GM12878 (cell line): ENCODE measurements around the gene AKAP7. TPM values are rescaled to one million over a fixed set of nuclear protein-coding genes. Genes with fewer than 3 reads are reported as not detected.

Experiments
- ATAC-seq: fragments of 200-7000 bp; cut with Tn5 transposase; 3 replicates; pipeline ENCODE4 v1.9.1; 2020; ENCODE audit warnings: mild to moderate bottlenecking, moderate library complexity
- BruUV-seq: library from RNA; stranded (reverse); fragments of 400-500 nt; replicated peaks from 2 replicates; lab custom pipeline; 2021; lab: Mats Ljungman, UMichigan
- CTCF ChIA-PET: fragments of 300-600 bp; sonication (Branson Sonifier 250); formaldehyde crosslinking; extraction: SDS; loops from one replicate; lab custom pipeline; 2021; ENCODE audit warnings: inconsistent platforms; lab: Yijun Ruan, JAX
- POLR2A ChIA-PET: fragments of 350-600 bp; formaldehyde crosslinking; extraction: SDS; loops from one replicate; lab custom pipeline; 2021; ENCODE audit warnings: inconsistent platforms; lab: Charles Lee
- RAD21 ChIA-PET: fragments of 300-600 bp; sonication (Branson Sonifier 250); formaldehyde crosslinking; loops from one replicate; lab custom pipeline; 2023; ENCODE audit warnings: antibody characterized with exemption; ENCODE audit not compliant: unreplicated experiment; lab: Charles Lee
- SMC1A ChIA-PET: fragments of 300-600 bp; sonication (Branson Sonifier 250); formaldehyde crosslinking; loops from one replicate; lab custom pipeline; 2023; ENCODE audit not compliant: unreplicated experiment, uncharacterized antibody; lab: Charles Lee
- DNase-seq: peaks from one replicate; pipeline ENCODE4 v3.0.0-alpha.2; 2011; ENCODE audit warnings: low read depth, low spot score
- FAIRE-seq: peaks from 3 replicates; lab custom pipeline; 2011; peaks lifted over from hg19 to GRCh38; lab: Jason Lieb, UNC
- H2AFZ ChIP-seq: 2 replicates; pipeline ENCODE4 v1.6.0; 2011; ENCODE audit warnings: low read depth, low read length, control low read depth; ENCODE audit not compliant: control insufficient read depth
- H3K27ac ChIP-seq: 2 replicates; pipeline ENCODE4 v1.5.1; 2011; ENCODE audit warnings: control low read depth; ENCODE audit not compliant: control insufficient read depth, insufficient read depth
- H3K27me3 ChIP-seq, 2 experiments: replicated peaks in 1 of 2; 2 replicates each; pipeline versions ENCODE4 v1.6.0 to v1.6.1; 2011; ENCODE audit warnings: low read length in 1 of 2; ENCODE audit not compliant: control insufficient read depth in 2 of 2, insufficient read depth in 2 of 2
- H3K36me3 ChIP-seq, 2 experiments: 2 replicates each; pipeline ENCODE4 v1.5.1; 2011; ENCODE audit warnings: low read length in 1 of 2; ENCODE audit not compliant: control insufficient read depth in 2 of 2, insufficient read depth in 2 of 2
- H3K4me1 ChIP-seq: 2 replicates; pipeline ENCODE4 v1.6.1; 2011; ENCODE audit warnings: mild to moderate bottlenecking, low read length, moderate library complexity, mixed read lengths; ENCODE audit not compliant: control insufficient read depth, insufficient read depth
- H3K4me2 ChIP-seq: 2 replicates; pipeline ENCODE4 v1.6.0; 2011; ENCODE audit warnings: control low read depth; ENCODE audit not compliant: control insufficient read depth, insufficient read depth
- H3K4me3 ChIP-seq: fragments of 200-600 bp; sonication (generic); 2 replicates; pipeline ENCODE4 v1.5.1; 2016
- H3K79me2 ChIP-seq: 2 replicates; pipeline ENCODE4 v1.6.0; 2011; ENCODE audit warnings: low read length; ENCODE audit not compliant: control insufficient read depth, insufficient read depth
- H3K9ac ChIP-seq: 2 replicates; pipeline ENCODE4 v1.8.0; 2011; ENCODE audit warnings: low read length, control low read depth, mixed read lengths; ENCODE audit not compliant: control insufficient read depth, insufficient read depth
- H3K9me3 ChIP-seq: replicated peaks from 3 replicates; pipeline ENCODE4 v1.5.1; 2011; ENCODE audit warnings: mild to moderate bottlenecking, low read length; ENCODE audit not compliant: control insufficient read depth, insufficient read depth
- H4K20me1 ChIP-seq: 2 replicates; pipeline ENCODE4 v1.6.0; 2011; ENCODE audit not compliant: control insufficient read depth, insufficient read depth
- BHLHE40 ChIP-seq, 2 experiments: fragments of 450-650 bp in 1 of 2; IDR thresholded peaks; 2 replicates each; pipeline ENCODE4 v1.6.1; 2011 to 2017; ENCODE audit warnings: low read depth in 2 of 2, borderline replicate concordance in 1 of 2, improper control_type of control experiment in 1 of 2, low read length in 1 of 2, mild to moderate bottlenecking in 1 of 2
- EP300 ChIP-seq, 2 experiments: fragments of 150-350 bp in 1 of 2; IDR thresholded peaks; 2 replicates each; pipeline ENCODE4 v1.6.1; 2011 to 2012; ENCODE audit warnings: low read depth in 2 of 2, low read length in 2 of 2, borderline replicate concordance in 1 of 2, improper control_type of control experiment in 1 of 2, inconsistent platforms in 1 of 2; ENCODE audit not compliant: control insufficient read depth in 1 of 2
- FOS ChIP-seq: IDR thresholded peaks from 3 replicates; pipeline ENCODE4 v1.6.1; 2011; ENCODE audit warnings: borderline replicate concordance; ENCODE audit not compliant: insufficient read length; ENCODE audit errors: extremely low read depth
- HDAC2 ChIP-seq: fragments of 200-600 bp; sonication (generic); IDR thresholded peaks from 2 replicates; pipeline ENCODE4 v1.6.1; 2017
- MTA2 ChIP-seq: fragments of 450-650 bp; IDR thresholded peaks from 2 replicates; pipeline ENCODE4 v1.6.1; 2016; ENCODE audit warnings: low read depth, mild to moderate bottlenecking, moderate library complexity
- NFIC ChIP-seq: IDR thresholded peaks from 2 replicates; pipeline ENCODE4 v1.6.1; 2012; ENCODE audit warnings: low read depth, mild to moderate bottlenecking, inconsistent platforms, low read length, moderate library complexity
- NR2F1 ChIP-seq: fragments of 450-650 bp; conservative IDR thresholded peaks from 2 replicates; pipeline ENCODE4 v1.6.1; 2017; ENCODE audit warnings: mild to moderate bottlenecking
- PAX5 ChIP-seq: IDR thresholded peaks from 2 replicates; pipeline ENCODE4 v1.6.1; 2011; ENCODE audit warnings: low read depth, low read length, borderline replicate concordance
- RAD51 ChIP-seq: fragments of 450-650 bp; IDR thresholded peaks from 2 replicates; pipeline ENCODE4 v1.6.1; 2016; ENCODE audit warnings: moderate library complexity, mild to moderate bottlenecking, inconsistent platforms
- RUNX3 ChIP-seq: IDR thresholded peaks from 2 replicates; pipeline ENCODE4 v1.6.1; 2012; ENCODE audit warnings: low read length, inconsistent platforms
- SMAD5 ChIP-seq: IDR thresholded peaks from 2 replicates; pipeline ENCODE4 v1.6.1; 2016; ENCODE audit warnings: antibody characterized with exemption, low read depth
- SPI1 ChIP-seq: IDR thresholded peaks from 2 replicates; pipeline ENCODE4 v1.6.1; 2011; ENCODE audit warnings: low read depth, mild to moderate bottlenecking, low read length, moderate library complexity, borderline replicate concordance; ENCODE audit not compliant: insufficient read depth
- TCF12 ChIP-seq: IDR thresholded peaks from 2 replicates; pipeline ENCODE4 v1.6.1; 2011; ENCODE audit warnings: low read depth, mild to moderate bottlenecking, low read length
- WGBS: methylation state at CpG from one replicate; pipeline ENCODE4 v1.1.6; 2016; ENCODE audit warnings: low lambda C conversion rate; ENCODE audit not compliant: insufficient replicate concordance, insufficient coverage; ENCODE audit errors: missing lambda C conversion rate; 5-methylcytosine and 5-hydroxymethylcytosine counted together
- in situ Hi-C: fragments of 300-500 bp; cut with MboI; formaldehyde crosslinking; loops from 9 replicates; pipeline ENCODE4 v1.14.3; 2018; ENCODE audit warnings: mixed read lengths
- intact Hi-C: fragments of 100-400 bp; cut with micrococcal nuclease; formaldehyde crosslinking; loops from one replicate; pipeline ENCODE4 v1.14.2; 2022; ENCODE audit not compliant: unreplicated experiment
- polyA plus RNA-seq, 11 experiments: library from polyadenylated mRNA; depleted of rRNA in 4 of 11; unstranded in 6 of 11; stranded (reverse) in 5 of 11; fragments of >200 nt; fragmentation: Nextera tagmentation in 4 of 11; fragmentation: Illumina TruSeq in 1 of 11; extraction: Ambion mirVana in 4 of 11; extraction: Trizol in 1 of 11; gene quantifications; 1 replicate in 1 of 11; 2 replicates in 10 of 11; pipeline versions ENCODE4 v1.2.1 to v1.2.3, GENCODE V29; 2011 to 2016; ENCODE audit warnings: inconsistent platforms in 2 of 11, missing spikeins in 2 of 11, low read depth in 1 of 11
- total RNA-seq, 4 experiments: library from RNA; depleted of rRNA in 3 of 4; stranded (reverse); fragments of >200 nt in 3 of 4; fragmentation: Illumina TruSeq in 1 of 4; extraction: Trizol in 1 of 4; gene quantifications; 2 replicates each; pipeline versions ENCODE4 v1.2.1 to v1.2.3, GENCODE V29; 2013 to 2021
- TF ChIP-seq, protein P1 (sequence below): IDR thresholded peaks from 2 replicates; pipeline ENCODE4 v1.6.1; 2012; ENCODE audit warnings: low read depth, low read length, improper control_type of control experiment
- TF ChIP-seq, protein P2 (sequence below), 3 experiments: IDR thresholded peaks in 2 of 3; conservative IDR thresholded peaks in 1 of 3; 2 replicates each; pipeline ENCODE4 v1.5.1; 2011; ENCODE audit warnings: low read depth in 3 of 3, low read length in 3 of 3, mild to moderate bottlenecking in 3 of 3, control low read depth in 2 of 3, moderate library complexity in 2 of 3, inconsistent platforms in 1 of 3, mixed read lengths in 1 of 3; ENCODE audit not compliant: control insufficient read depth in 2 of 3, insufficient read depth in 1 of 3; ENCODE audit errors: extremely low read depth in 1 of 3
- TF ChIP-seq, protein P3 (sequence below): fragments of 450-650 bp; IDR thresholded peaks from 2 replicates; pipeline ENCODE4 v1.6.1; 2014; ENCODE audit warnings: mild to moderate bottlenecking

AKAP7 gene
- total and polyA plus RNA-seq, 10 of the 15 experiments (the other 5 are each of a cell fraction or from before 2014, with no cell fraction given) = 0.06 to 0.58 (median 0.28) TPM; not detected in 1

DNA sequence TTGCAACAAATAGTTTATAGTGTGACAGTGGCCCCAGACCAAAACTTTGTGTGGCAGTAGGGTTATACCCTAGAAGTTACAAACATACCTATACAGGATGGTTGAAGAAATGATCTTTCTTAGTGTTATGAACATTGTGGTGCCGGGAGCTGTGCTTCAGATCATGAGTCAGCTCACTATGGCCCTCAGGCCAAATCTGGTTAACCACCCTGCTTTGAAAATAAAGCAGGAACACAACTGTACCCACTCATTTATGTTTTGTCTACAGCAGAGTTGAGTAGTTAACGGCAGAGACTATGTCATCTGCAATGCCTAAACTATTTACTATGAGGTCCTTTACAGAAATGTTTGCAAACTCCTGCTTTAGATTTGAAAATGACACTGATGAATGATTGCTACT lies 24.3 kb downstream of the AKAP7 start:
- TF ChIP-seq, protein P1, sequence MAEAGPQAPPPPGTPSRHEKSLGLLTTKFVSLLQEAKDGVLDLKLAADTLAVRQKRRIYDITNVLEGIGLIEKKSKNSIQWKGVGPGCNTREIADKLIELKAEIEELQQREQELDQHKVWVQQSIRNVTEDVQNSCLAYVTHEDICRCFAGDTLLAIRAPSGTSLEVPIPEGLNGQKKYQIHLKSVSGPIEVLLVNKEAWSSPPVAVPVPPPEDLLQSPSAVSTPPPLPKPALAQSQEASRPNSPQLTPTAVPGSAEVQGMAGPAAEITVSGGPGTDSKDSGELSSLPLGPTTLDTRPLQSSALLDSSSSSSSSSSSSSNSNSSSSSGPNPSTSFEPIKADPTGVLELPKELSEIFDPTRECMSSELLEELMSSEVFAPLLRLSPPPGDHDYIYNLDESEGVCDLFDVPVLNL = no peak
- TF ChIP-seq, protein P2, sequence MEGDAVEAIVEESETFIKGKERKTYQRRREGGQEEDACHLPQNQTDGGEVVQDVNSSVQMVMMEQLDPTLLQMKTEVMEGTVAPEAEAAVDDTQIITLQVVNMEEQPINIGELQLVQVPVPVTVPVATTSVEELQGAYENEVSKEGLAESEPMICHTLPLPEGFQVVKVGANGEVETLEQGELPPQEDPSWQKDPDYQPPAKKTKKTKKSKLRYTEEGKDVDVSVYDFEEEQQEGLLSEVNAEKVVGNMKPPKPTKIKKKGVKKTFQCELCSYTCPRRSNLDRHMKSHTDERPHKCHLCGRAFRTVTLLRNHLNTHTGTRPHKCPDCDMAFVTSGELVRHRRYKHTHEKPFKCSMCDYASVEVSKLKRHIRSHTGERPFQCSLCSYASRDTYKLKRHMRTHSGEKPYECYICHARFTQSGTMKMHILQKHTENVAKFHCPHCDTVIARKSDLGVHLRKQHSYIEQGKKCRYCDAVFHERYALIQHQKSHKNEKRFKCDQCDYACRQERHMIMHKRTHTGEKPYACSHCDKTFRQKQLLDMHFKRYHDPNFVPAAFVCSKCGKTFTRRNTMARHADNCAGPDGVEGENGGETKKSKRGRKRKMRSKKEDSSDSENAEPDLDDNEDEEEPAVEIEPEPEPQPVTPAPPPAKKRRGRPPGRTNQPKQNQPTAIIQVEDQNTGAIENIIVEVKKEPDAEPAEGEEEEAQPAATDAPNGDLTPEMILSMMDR (IDR thresholded peaks at IDR 0.05 in 2 of 3, conservative IDR thresholded peaks at IDR 0.05 in 1 of 3; ENCODE audit: control insufficient read depth in 2 of 3, extremely low read depth in 1 of 3, insufficient read depth in 1 of 3, low read depth in 3 of 3, low read length in 3 of 3) = no peak
- TF ChIP-seq FOS (no peak), BHLHE40 (IDR thresholded peaks at IDR 0.05; ENCODE audit: borderline replicate concordance in 1 of 2, low read depth in 2 of 2, low read length in 1 of 2) (no peak), TCF12 (no peak), SPI1 (no peak), RUNX3 (no peak), NR2F1 (no peak), RAD51 (no peak), HDAC2 (no peak), NFIC (no peak), SMAD5 (no peak), MTA2 (no peak), PAX5 (no peak), EP300 (IDR thresholded peaks at IDR 0.05; ENCODE audit: borderline replicate concordance in 1 of 2, control insufficient read depth in 1 of 2, low read depth in 2 of 2, low read length in 2 of 2) (no peak)
- TF ChIP-seq, protein P3, sequence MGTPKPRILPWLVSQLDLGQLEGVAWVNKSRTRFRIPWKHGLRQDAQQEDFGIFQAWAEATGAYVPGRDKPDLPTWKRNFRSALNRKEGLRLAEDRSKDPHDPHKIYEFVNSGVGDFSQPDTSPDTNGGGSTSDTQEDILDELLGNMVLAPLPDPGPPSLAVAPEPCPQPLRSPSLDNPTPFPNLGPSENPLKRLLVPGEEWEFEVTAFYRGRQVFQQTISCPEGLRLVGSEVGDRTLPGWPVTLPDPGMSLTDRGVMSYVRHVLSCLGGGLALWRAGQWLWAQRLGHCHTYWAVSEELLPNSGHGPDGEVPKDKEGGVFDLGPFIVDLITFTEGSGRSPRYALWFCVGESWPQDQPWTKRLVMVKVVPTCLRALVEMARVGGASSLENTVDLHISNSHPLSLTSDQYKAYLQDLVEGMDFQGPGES = no peak
- ATAC-seq = no peak
- SMC1A ChIA-PET = no interaction called here
- H3K9ac ChIP-seq = no peak overlapping the region
- no peak overlapping the region for H3K27ac ChIP-seq
- no peak overlapping the region for H3K4me3 ChIP-seq
- RAD21 ChIA-PET = no interaction called here
- in situ Hi-C loops (no loop called here), intact Hi-C loops (no loop called here)
- H3K27me3 ChIP-seq = no peaks in the 10 kb centered on the region
- POLR2A ChIA-PET = no interaction called here
- WGBS = 59% methylated on average over 2 of the region's 2 CpGs
- no peak for DNase-seq
- FAIRE-seq = no peak
- no peaks in the 10 kb centered on the region for H3K4me1 ChIP-seq
- no peak overlapping the region for H3K4me2 ChIP-seq
- H3K36me3 ChIP-seq = no peaks in the 10 kb centered on the region
- H2AFZ ChIP-seq = no peak overlapping the region
- H3K79me2 ChIP-seq = no peaks in the 10 kb centered on the region
- BruUV-seq = no TSS peak
- no peaks in the 10 kb centered on the region for H4K20me1 ChIP-seq
- CTCF ChIA-PET = no interaction called here
- no peaks in the 10 kb centered on the region for H3K9me3 ChIP-seq
